K562 (cell line): Measurements from ENCODE around the gene NLRP9.

Experiments used
- AFF1 ChIP-seq, 2 experiments: fragments of 450-650 bp; IDR thresholded peaks; 2 replicates each; pipeline ENCODE4 v1.6.1; 2018; ENCODE audit warnings: mild to moderate bottlenecking in 2 of 2, low read depth in 1 of 2; ENCODE audit not compliant: partially characterized antibody in 2 of 2
- BRCA1 ChIP-seq, 2 experiments: fragments of 450-650 bp in 1 of 2; sonication (generic) in 1 of 2; formaldehyde crosslinking in 1 of 2; IDR thresholded peaks; 2 replicates each; pipeline versions ENCODE4 v1.5.0 to v1.6.1; 2017 to 2020; ENCODE audit warnings: mild to moderate bottlenecking in 1 of 2, missing genetic modification reagents in 1 of 2
- CBX5 ChIP-seq: IDR thresholded peaks from 2 replicates; pipeline ENCODE4 v1.6.1; 2014; ENCODE audit warnings: low read depth, borderline replicate concordance
- CTCF ChIP-seq, 3 experiments: IDR thresholded peaks in 2 of 3; conservative IDR thresholded peaks in 1 of 3; 2 replicates each; pipeline ENCODE4 v1.5.1; 2011 to 2012; ENCODE audit warnings: low read length in 3 of 3, mild to moderate bottlenecking in 3 of 3, control low read depth in 2 of 3, improper control_type of control experiment in 1 of 3, inconsistent platforms in 1 of 3, low read depth in 1 of 3, mixed read lengths in 1 of 3, moderate library complexity in 1 of 3; ENCODE audit not compliant: insufficient read depth in 2 of 3
- ELF4 ChIP-seq: fragments of 450-650 bp; formaldehyde crosslinking; IDR thresholded peaks from 2 replicates; pipeline ENCODE4 v1.4.0; 2022; ENCODE audit warnings: missing genetic modification characterization
- ESRRA ChIP-seq: fragments of 450-650 bp; IDR thresholded peaks from 2 replicates; pipeline ENCODE4 v1.6.1; 2014; ENCODE audit warnings: low read depth, mild to moderate bottlenecking, moderate library complexity, borderline replicate concordance
- FOXJ3 ChIP-seq: sonication (generic); formaldehyde crosslinking; IDR thresholded peaks from 2 replicates; pipeline ENCODE4 v1.4.0; 2020; ENCODE audit warnings: mild to moderate bottlenecking, missing genetic modification reagents
- IRF2 ChIP-seq: sonication (generic); formaldehyde crosslinking; IDR thresholded peaks from 2 replicates; pipeline ENCODE4 v1.8.1; 2022; ENCODE audit warnings: mild to moderate bottlenecking, missing genetic modification reagents
- NR4A1 ChIP-seq, 2 experiments: fragments of 250-450 bp in 1 of 2; fragments of 450-650 bp in 1 of 2; sonication (Bioruptor Pico) in 1 of 2; IDR thresholded peaks; 2 replicates each; pipeline versions ENCODE4 v1.4.0 to v1.6.1; 2016 to 2020; ENCODE audit warnings: mild to moderate bottlenecking in 2 of 2, missing compliant biosample characterization in 1 of 2, missing genetic modification characterization in 1 of 2, moderate library complexity in 1 of 2
- NUFIP1 ChIP-seq: fragments of 450-650 bp; IDR thresholded peaks from 2 replicates; pipeline ENCODE4 v1.6.1; 2018; ENCODE audit not compliant: partially characterized antibody
- POLR2AphosphoS5 ChIP-seq: IDR thresholded peaks from 2 replicates; pipeline ENCODE4 v1.6.1; 2011; ENCODE audit warnings: mild to moderate bottlenecking, low read depth, low read length, moderate library complexity; ENCODE audit not compliant: control insufficient read depth, insufficient read depth
- TCF3 ChIP-seq: sonication (generic); formaldehyde crosslinking; IDR thresholded peaks from 2 replicates; pipeline ENCODE4 v1.4.0; 2020; ENCODE audit warnings: mild to moderate bottlenecking, missing genetic modification reagents
- ZNF217 ChIP-seq: sonication (generic); formaldehyde crosslinking; IDR thresholded peaks from 2 replicates; pipeline ENCODE4 v1.8.0; 2022; ENCODE audit warnings: mild to moderate bottlenecking, missing genetic modification reagents
- ZNF224 ChIP-seq: sonication (generic); formaldehyde crosslinking; IDR thresholded peaks from 2 replicates; pipeline ENCODE4 v1.8.0; 2022; ENCODE audit warnings: mild to moderate bottlenecking, missing genetic modification reagents

- TF ChIP-seq ZNF224 (CRISPR knock-in tag): no peak
- TF ChIP-seq IRF2 (CRISPR knock-in tag): no peak
- TF ChIP-seq FOXJ3 (CRISPR knock-in tag): no peak
- TF ChIP-seq POLR2AphosphoS5: no peak
- no peak for TF ChIP-seq CTCF (IDR thresholded peaks at IDR 0.05 in 2 of 3, conservative IDR thresholded peaks at IDR 0.05 in 1 of 3; ENCODE audit: insufficient read depth in 2 of 3, low read depth in 1 of 3, low read length in 3 of 3)
- TF ChIP-seq CBX5: no peak
- TF ChIP-seq BRCA1 (IDR thresholded peaks at IDR 0.05): no peak
- TF ChIP-seq BRCA1 (CRISPR knock-in tag; IDR thresholded peaks at IDR 0.05): no peak
- TF ChIP-seq NUFIP1: no peak
- no peak for TF ChIP-seq ZNF217 (CRISPR knock-in tag)
- TF ChIP-seq ESRRA: no peak
- no peak for TF ChIP-seq TCF3 (CRISPR knock-in tag)
- TF ChIP-seq AFF1 (IDR thresholded peaks at IDR 0.05; ENCODE audit: low read depth in 1 of 2, partially characterized antibody in 2 of 2): no peak
- no peak for TF ChIP-seq NR4A1 (CRISPR knock-in tag; IDR thresholded peaks at IDR 0.05)
- TF ChIP-seq NR4A1 (tag; IDR thresholded peaks at IDR 0.05): no peak
- no peak for TF ChIP-seq ELF4 (CRISPR knock-in tag)
Measured at GRCh38 chr19:55691561-55692481, 46.4 kb downstream of the NLRP9 start.
